Hematopoietic multipotent progenitor cell treated with erythropoietin and hydrocortisone succinate and interleukin-3 and kit ligand, for 17 days (in vitro differentiated cells): ENCODE results near the gene NFIX.

ENCODE experiments used
- DNase-seq: peaks from one replicate; pipeline ENCODE4 v3.0.0-alpha.2; 2015; ENCODE audit warnings: low spot score

Gene NFIX

GRCh38 chr19:13037161-13037560 is 41.9 kb downstream of the NFIX start:
- no peak for DNase-seq

GRCh38 chr19:13037731-13038130 is 42.5 kb downstream of the NFIX start:
- no peak for DNase-seq

DNA sequence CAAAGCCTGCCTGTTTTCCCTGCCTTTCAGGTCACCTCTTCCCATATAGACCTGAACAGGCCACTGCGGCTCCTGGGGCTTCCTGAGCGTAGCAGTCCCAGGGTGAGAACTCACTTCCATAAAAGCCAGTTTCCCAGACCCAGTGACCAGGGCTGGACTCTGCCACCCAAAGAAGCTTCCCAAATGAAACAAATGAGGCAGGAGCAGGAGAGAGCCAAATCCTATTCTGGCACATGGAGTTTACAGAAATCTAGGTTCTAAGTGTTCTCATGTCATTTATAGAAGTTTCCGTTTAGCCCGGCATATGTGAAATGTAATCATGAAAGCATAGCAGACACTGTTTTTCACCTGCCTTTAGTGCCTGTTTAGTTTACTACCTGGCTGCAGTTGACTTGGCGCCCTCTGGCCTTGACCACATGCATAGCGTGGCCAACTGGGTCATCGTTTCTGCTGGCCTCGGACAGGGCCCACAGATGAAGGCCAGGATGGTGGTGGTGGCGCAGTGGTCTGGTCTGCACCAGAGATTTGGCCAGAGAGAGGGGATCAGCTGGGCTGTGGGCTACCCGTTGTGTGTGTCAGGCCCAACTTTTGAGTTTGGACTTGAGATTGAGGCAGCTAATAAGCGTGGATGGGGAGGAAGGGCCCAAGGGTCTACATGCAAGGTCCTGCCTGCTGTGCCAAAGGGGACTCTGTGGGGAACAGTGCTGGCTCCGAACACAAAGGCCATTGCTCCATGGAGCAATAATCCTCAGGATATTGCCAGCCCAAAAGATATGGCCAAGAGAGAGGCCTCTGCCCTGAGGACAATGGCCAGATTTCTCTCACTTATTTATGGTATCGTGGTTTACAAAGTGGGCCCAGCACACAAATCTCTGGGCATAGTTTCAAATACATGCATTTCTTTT is 43.3 kb downstream of the NFIX start:
- DNase-seq: peak; percentile 21

DNA sequence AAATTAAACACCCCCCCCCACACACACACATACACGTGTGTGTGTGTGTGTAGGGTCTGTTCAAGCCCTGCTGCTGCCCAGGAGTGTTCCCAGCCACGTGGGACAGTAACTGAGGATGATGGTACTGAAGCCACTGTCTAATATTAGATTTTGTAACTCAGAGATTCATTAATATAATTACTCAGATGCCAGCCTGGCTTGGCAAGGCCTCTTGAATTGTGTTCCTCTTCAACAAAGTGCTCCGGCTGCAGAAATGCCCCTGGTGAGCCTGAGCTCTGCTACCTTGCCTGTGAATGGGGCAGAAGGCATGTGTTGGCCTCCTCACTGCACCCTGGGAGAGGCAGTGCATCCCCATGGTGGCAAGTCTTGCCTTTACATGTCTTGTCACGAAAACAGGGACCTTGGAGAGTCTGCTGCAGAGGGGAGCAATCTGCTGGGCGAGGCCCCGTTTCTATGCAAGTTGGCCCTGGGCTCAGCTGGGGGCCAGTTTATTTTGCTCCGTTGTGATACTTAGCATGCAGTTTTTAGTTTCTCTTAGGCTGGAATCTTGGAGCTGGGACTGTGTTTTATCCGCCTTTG is 44.0 kb downstream of the NFIX start:
- DNase-seq: no peak

DNA sequence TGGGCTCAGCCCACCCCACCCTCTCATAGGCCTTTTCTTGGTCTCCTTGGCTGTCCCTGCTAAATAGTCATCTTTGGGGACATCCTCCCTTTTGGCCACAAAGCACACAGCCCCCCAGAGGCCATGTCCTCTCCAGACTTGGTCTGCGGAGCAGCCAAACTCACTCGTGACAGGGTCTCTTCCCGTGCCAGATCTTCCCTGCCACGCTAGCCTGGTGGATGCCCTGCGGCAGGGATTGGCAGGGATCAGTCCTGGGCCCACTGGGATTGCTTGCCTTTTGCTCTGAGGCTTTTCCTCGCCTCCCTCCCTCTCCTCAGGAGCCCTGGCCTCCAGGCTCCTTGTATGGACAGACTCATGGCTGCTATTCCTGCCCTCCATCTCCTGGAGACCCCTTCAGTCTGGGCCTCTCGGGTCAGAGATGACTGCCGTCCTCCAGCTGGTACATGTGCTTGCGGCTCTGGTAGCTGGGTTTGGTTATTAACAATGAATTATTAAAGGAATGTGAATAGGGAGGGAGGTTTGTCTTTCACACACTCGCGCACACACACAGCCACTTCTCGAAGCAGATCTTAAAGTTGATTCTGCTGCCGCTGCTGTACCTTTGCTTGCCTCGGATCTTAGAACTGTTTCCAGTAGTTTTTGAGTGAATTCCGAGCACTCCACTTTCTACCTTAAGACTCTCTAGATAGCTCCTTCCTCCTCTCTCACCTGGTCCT is 45.1 kb downstream of the NFIX start:
- DNase-seq: no peak

GRCh38 chr19:13040948-13041292 is 45.6 kb downstream of the NFIX start:
- DNase-seq: no peak

- no peak for DNase-seq
These were observed 47.3 kb downstream of the NFIX start for GRCh38 chr19:13042443-13043130.

DNA sequence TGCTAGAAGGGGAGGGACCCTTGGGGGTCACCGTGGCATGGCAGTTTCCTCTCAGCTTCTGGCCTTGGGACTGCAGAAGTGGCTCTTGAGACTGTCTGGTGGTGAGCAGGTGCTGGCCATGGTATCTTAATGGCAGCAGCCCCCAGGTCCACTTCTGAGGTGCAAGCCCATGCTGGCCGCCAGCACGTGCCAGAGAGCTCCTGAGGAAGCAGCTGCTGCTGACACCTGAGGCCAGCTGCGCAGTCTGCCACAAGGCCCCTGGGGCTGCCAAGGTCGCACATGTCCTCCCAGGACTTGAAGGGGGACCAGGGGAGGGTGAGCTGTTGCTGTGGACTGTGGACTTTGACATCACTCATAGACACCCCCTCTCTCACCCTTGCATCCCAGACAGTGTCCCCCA is 48.0 kb downstream of the NFIX start:
- no peak for DNase-seq

GRCh38 chr19:13044231-13044836 is 49.1 kb downstream of the NFIX start:
- no peak for DNase-seq

DNA sequence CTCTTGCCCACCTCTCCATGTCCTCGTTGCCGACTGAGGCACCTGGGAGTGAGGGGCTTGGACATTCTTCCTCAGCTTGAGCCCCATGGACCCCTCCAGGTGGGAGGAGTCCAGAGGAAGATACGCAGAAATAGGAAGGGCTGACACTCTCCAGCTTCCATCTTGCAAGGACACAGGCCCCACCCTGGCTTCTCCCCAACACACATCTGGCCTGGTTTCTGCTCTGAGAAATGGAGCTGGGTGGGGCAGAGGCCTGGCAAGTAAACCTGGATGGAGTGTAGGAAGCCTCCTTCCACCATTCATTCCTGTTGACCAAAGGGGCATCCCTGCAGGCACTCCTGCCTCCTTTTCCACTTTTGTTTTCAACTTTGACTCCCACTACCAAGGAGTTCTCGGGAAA is 50.5 kb downstream of the NFIX start:
- no peak for DNase-seq

DNA sequence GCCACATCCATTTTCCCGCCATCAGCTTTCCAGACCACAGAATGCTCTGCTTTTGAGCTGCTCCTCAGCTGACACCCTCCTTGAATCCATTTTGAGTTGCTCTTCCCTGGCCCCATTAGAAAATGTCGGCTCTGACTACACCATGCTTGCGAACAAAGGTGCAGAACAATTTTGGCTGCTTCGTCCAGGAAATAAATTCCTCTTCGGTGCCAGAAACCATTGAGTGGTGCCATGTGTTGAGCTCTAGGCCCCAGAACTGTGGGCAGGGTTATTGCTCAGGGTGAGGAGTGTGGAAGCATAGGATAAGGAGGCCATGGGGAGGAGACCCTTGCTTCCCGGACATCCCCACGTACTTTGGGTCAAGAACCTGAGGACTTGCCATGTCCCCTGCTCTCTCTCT is 52.1 kb downstream of the NFIX start:
- DNase-seq: no peak

DNA sequence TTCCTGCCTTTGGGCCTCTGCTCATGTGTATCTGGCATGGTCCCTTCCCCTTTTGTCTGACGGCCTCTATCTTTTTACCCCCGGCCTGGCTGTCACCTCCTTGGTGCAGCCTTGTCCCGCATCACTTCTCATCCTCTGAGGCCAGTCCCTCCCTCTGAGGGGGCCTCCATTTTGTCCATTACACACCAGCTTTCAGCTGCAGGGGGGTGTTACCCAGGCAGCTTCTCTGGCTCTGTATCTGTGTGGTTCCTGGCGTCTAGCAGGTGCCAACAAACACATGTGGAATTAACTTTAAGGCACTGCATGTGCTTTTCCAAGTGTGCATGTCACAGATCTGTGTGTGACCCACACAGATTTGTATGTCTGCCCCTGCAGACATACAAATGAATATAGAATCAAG is 55.0 kb downstream of the NFIX start:
- no peak for DNase-seq

DNA sequence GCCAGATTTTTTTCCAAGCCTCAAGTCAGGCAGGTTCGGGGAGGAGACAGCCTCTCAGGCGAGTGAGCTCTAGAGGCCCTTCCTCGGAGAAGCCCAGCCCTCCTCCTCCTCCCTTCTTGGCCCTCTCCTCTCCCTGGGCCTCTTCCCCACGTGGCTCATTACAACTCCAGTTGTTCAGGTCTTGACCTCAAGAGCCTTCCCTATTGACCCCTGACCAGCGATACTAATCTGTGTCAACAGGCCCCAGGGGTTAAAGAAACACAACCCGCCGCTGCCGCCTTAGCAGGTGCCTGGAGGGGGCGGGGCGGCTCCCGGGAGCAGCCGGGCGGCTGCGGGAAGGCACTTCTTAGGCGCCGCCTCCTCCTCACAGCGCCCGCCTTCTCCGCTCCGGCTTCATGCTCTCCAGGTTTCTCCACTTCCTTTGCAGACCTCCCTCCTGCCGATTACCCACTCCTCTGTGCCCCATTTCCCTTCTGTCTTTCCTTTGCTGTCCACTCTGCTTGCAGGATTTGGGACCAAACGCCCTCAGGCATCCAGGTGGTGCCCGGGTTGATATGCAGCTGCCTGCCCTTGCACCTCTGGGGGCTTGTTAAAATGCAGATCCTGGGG is 56.4 kb downstream of the NFIX start:
- DNase-seq: peak; percentile 57

DNA sequence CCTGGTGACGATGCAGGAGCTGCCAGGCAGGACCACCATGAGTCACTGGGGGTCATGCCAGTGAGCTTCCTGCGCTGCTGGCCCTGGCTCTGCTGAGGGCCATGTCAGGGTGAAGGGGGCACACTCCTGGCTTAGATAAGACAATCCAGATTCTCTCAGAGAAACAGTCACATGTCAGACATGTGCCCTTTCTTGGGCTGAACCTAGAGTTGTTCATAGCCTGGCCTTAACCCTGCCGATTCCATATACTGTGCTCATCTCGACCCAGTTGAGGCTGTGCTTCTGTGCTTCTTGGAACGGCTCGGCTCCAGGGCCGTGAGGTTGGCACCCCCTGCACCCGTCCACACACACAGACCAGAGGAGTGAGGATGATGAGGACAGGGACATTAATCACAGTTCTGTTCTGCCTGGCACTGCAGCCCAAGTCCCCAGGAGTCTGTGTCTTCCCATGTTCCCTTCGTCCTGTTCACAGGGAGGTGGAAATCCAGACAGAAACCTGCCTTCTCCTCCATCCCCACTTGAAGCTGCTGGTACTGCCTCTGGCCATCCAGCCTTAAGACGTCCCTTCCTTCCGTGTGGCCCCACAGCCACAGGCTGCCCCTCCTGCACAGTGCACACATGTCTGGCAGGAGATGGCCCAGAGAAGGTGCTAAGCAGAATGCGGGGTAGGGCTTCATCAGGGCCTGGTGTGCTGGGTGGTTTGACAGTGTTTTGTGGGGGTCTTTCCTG is 57.3 kb downstream of the NFIX start:
- no peak for DNase-seq

- DNase-seq: no peak
These were observed 58.0 kb downstream of the NFIX start for GRCh38 chr19:13053238-13053637.

- DNase-seq: no peak
These were observed 58.7 kb downstream of the NFIX start for GRCh38 chr19:13053761-13054625.

DNA sequence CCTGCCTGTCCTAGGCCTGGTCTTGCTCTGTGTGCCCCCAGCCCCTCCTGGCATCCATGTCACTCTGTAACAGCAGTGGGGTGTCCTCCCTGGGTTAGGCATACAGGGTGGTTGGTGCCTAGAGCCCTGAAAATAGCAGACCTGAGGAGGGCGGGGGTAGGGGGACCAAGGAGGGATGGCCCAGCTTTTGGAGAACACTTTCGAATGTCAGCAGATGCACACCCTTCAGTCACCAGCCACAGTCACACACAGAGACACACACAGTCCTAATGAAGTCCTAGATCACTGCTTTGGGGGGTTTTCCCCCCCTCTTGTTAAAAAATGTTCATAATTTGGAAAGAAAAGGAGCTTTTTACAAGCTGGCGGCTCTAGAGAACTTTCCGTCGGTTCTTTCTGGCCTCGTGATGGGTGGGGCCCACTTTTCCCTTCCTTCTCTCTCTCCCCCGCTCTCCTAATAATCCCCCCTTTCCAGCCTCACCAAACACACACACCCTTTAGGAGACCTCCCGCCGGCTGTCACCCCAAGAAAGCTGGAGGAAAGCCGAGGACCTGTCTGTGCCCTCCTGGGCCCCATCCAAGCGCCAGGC is 59.4 kb downstream of the NFIX start:
- no peak for DNase-seq

GRCh38 chr19:13055213-13056051 is 60.2 kb downstream of the NFIX start:
- DNase-seq: no peak
